Forelimb muscle (tissue), 1 donor: ENCODE data around the gene DCLRE1A. TPM values are rescaled to one million over a fixed set of nuclear protein-coding genes. Genes with fewer than 3 reads are reported as not detected.
A peak's percentile ranks its signal among the peaks of the same experiment; 100 is the strongest.
"Not testable (repeated sequence)": the region's sequence is repeated elsewhere in the genome, so short reads cannot be mapped to it uniquely, and the experiment has no call there.

Experiments used
- DNase-seq: peaks from one replicate; pipeline ENCODE4 v3.0.0-alpha.2; 2013; ENCODE audit warnings: low read depth
- polyA plus RNA-seq: library from polyadenylated mRNA; unstranded; fragments of 120-200 nt; gene quantifications from one replicate; pipeline ENCODE4 v1.2.1, GENCODE V29; 2013; ENCODE audit not compliant: insufficient read length

Gene DCLRE1A
- polyA plus RNA-seq, 1 donor: 5.0 TPM

- no peak for DNase-seq
Measured at GRCh38 chr10:113858541-113858940, 4.7 kb upstream of the DCLRE1A start.

GRCh38 chr10:113857210-113857609 is 3.3 kb upstream of the DCLRE1A start:
- DNase-seq: no peak

- DNase-seq: no peak
Measured at GRCh38 chr10:113856563-113856962, 2.7 kb upstream of the DCLRE1A start.

- no peak for DNase-seq
Measured at GRCh38 chr10:113854761-113855588, 1.1 kb upstream of the DCLRE1A start.

- no peak for DNase-seq
Measured at GRCh38 chr10:113853578-113854012, 287 bp downstream of the DCLRE1A start.

- DNase-seq: no peak
Measured at GRCh38 chr10:113849946-113850345, 3.9 kb downstream of the DCLRE1A start.

GRCh38 chr10:113849140-113849803 is 4.6 kb downstream of the DCLRE1A start:
- DNase-seq: no peak

GRCh38 chr10:113846036-113846435 is 7.8 kb downstream of the DCLRE1A start:
- DNase-seq: no peak

GRCh38 chr10:113843972-113844485 is 9.9 kb downstream of the DCLRE1A start:
- DNase-seq: no peak

GRCh38 chr10:113842171-113842570 is 11.7 kb downstream of the DCLRE1A start:
- DNase-seq: no peak

GRCh38 chr10:113828567-113828966 is 25.3 kb downstream of the DCLRE1A start:
- not testable (repeated sequence) for DNase-seq

- no peak for DNase-seq
Measured at GRCh38 chr10:113825791-113826190, 28.1 kb downstream of the DCLRE1A start.

- DNase-seq: no peak
Measured at GRCh38 chr10:113823389-113823788, 30.5 kb downstream of the DCLRE1A start.

- DNase-seq: no peak
Measured at GRCh38 chr10:113822174-113822573, 31.7 kb downstream of the DCLRE1A start.

GRCh38 chr10:113821306-113821705 is 32.6 kb downstream of the DCLRE1A start:
- not testable (repeated sequence) for DNase-seq

- DNase-seq: no peak
Measured at GRCh38 chr10:113820507-113820906, 33.4 kb downstream of the DCLRE1A start.

- DNase-seq: no peak
Measured at GRCh38 chr10:113819989-113820388, 33.9 kb downstream of the DCLRE1A start.

GRCh38 chr10:113814700-113815099 is 39.2 kb downstream of the DCLRE1A start:
- not testable (repeated sequence) for DNase-seq

GRCh38 chr10:113808168-113808567 is 45.7 kb downstream of the DCLRE1A start:
- DNase-seq: no peak

GRCh38 chr10:113806503-113806902 is 47.4 kb downstream of the DCLRE1A start:
- no peak for DNase-seq

- no peak for DNase-seq
Measured at GRCh38 chr10:113802997-113803396, 50.9 kb downstream of the DCLRE1A start.

- peak; percentile 49 for DNase-seq
Measured at GRCh38 chr10:113801569-113801968, 52.3 kb downstream of the DCLRE1A start.

- DNase-seq: no peak
Measured at GRCh38 chr10:113791691-113792090, 62.2 kb downstream of the DCLRE1A start.
